A673 (cell line): ENCODE results near the gene KMT5B. TPM values are rescaled to one million over a fixed set of nuclear protein-coding genes. Genes with fewer than 3 reads are reported as not detected.
A peak's percentile ranks its signal among the peaks of the same experiment; 100 is the strongest.

Experiments used
- Bru-seq: library from RNA; stranded (reverse); fragments of 400-500 nt; gene quantifications from one replicate; lab custom pipeline; 2021; lab: Mats Ljungman, UMichigan
- BruChase-seq, 2 experiments: library from RNA; stranded (reverse); fragments of 400-500 nt; gene quantifications; one replicate each; lab custom pipeline; 2021; lab: Mats Ljungman, UMichigan
- BruUV-seq: library from RNA; stranded (reverse); fragments of 400-500 nt; replicated peaks from 2 replicates; lab custom pipeline; 2021; lab: Mats Ljungman, UMichigan
- CTCF ChIA-PET: fragments of 300-600 bp; sonication (Branson Sonifier 250); formaldehyde crosslinking; loops from one replicate; lab custom pipeline; 2022; ENCODE audit warnings: antibody characterized with exemption; lab: Charles Lee
- POLR2A ChIA-PET: fragments of 300-600 bp; sonication (Branson Sonifier 250); formaldehyde crosslinking; loops from one replicate; lab custom pipeline; 2022; ENCODE audit warnings: antibody characterized with exemption; ENCODE audit not compliant: low non-redundant PET; lab: Charles Lee
- DNase-seq: peaks from one replicate; pipeline ENCODE4 v3.0.0-alpha.2; 2015; ENCODE audit warnings: low spot score
- H3K27ac ChIP-seq: fragments of 200-600 bp; sonication (generic); 2 replicates; pipeline ENCODE4 v1.5.1; 2016; ENCODE audit warnings: mixed run types, low read depth, mild to moderate bottlenecking, mixed read lengths, antibody characterized with exemption, low read length; ENCODE audit not compliant: poor library complexity, severe bottlenecking
- H3K27me3 ChIP-seq: fragments of 200-600 bp; sonication (generic); replicated peaks from 2 replicates; pipeline ENCODE4 v1.6.1; 2017; ENCODE audit warnings: mixed run types, low read depth, mild to moderate bottlenecking, mixed read lengths, antibody characterized with exemption, low read length; ENCODE audit not compliant: insufficient read depth, poor library complexity
- H3K36me3 ChIP-seq: fragments of 200-600 bp; sonication (generic); 2 replicates; pipeline ENCODE4 v1.6.1; 2016; ENCODE audit warnings: mixed run types, mild to moderate bottlenecking, mixed read lengths, antibody characterized with exemption, low read length; ENCODE audit not compliant: insufficient read depth, poor library complexity, severe bottlenecking
- H3K4me1 ChIP-seq: fragments of 200-600 bp; sonication (generic); 2 replicates; pipeline ENCODE4 v1.6.1; 2017; ENCODE audit warnings: mixed run types, mild to moderate bottlenecking, mixed read lengths, antibody characterized with exemption, low read length; ENCODE audit not compliant: insufficient read depth, poor library complexity, severe bottlenecking
- H3K4me3 ChIP-seq: fragments of 200-600 bp; sonication (generic); 2 replicates; pipeline ENCODE4 v1.5.1; 2016; ENCODE audit warnings: low read depth, mixed run types, mild to moderate bottlenecking, mixed read lengths, low read length; ENCODE audit not compliant: poor library complexity, severe bottlenecking
- H3K9me3 ChIP-seq: fragments of 200-600 bp; sonication (generic); 2 replicates; pipeline ENCODE4 v1.6.1; 2016; ENCODE audit warnings: mixed run types, low read depth, mild to moderate bottlenecking, mixed read lengths, antibody characterized with exemption, low read length; ENCODE audit not compliant: poor library complexity, severe bottlenecking
- CTCF ChIP-seq: fragments of 300-800, 200-600 bp; sonication (generic); conservative IDR thresholded peaks from 2 replicates; pipeline ENCODE4 v1.5.1; 2017; ENCODE audit warnings: low read depth, mild to moderate bottlenecking, antibody characterized with exemption, low read length, moderate library complexity, mixed read lengths
- EZH2 ChIP-seq: fragments of 200-600 bp; sonication (generic); IDR thresholded peaks from 2 replicates; pipeline ENCODE4 v1.6.1; 2017; ENCODE audit warnings: borderline replicate concordance, low read depth, mild to moderate bottlenecking, mixed read lengths, antibody characterized with exemption, low read length; ENCODE audit not compliant: poor library complexity, severe bottlenecking
- intact Hi-C: fragments of 100-400 bp; cut with micrococcal nuclease; formaldehyde crosslinking; loops from one replicate; pipeline ENCODE4 v1.10.0; 2022; ENCODE audit not compliant: unreplicated experiment
- long read RNA-seq: library from polyadenylated mRNA; stranded (forward); transcript quantifications from one replicate; pipeline ENCODE4 v2.0.0, GENCODE V29; 2022
- total RNA-seq: library from RNA; stranded (reverse); gene quantifications from 2 replicates; pipeline ENCODE4 v1.2.3, GENCODE V29; 2021

Gene KMT5B
- total RNA-seq (35.1 and 35.4 TPM in 2 replicates), Bru-seq, nascent RNA (percentile 84 among the genes with signal in this experiment), BruChase-seq, experiment 1, labeled RNA remaining after a 2-hour chase (percentile 82 among the genes with signal in this experiment), BruChase-seq, experiment 2, labeled RNA remaining after a 6-hour chase (percentile 77 among the genes with signal in this experiment)
- long read RNA-seq, partial matches to known transcripts: 29 of 66 reads
- long read RNA-seq, other reads (novel, unspliced or antisense): 37 of 66 reads

GRCh38 chr11:68213135-68213515 lies at the start of gene KMT5B:
Gene KMT5B, minus strand, starts transcription at chr11:68213296. Its CDS starts 23,220 bp downstream, at chr11:68190076.
- peak within 1 kb of the TSS; percentile 87 for H3K4me3 ChIP-seq
- no peak for DNase-seq
- no peaks in the 10 kb centered on the region for H3K27me3 ChIP-seq
- BruUV-seq: no TSS peak
- no peaks in the 10 kb centered on the region for H3K9me3 ChIP-seq
- ChIA-PET POLR2A (no interaction called here), CTCF (no interaction called here)
- intact Hi-C loops: no loop called here
- H3K36me3 ChIP-seq: no peaks in the 10 kb centered on the region
- peak within 1 kb of the TSS; percentile 99 for H3K27ac ChIP-seq
- peaks cover 28% of the 10 kb centered on the region for H3K4me1 ChIP-seq
- no peak for TF ChIP-seq CTCF
- TF ChIP-seq EZH2: no peak

- peaks cover 3% of the 10 kb centered on the region for H3K4me1 ChIP-seq
- POLR2A ChIA-PET: no interaction called here
- no peaks in the 10 kb centered on the region for H3K9me3 ChIP-seq
- no peak for DNase-seq
- CTCF ChIA-PET: no interaction called here
- no peak overlapping the region for H3K4me3 ChIP-seq
- BruUV-seq: no TSS peak
- TF ChIP-seq CTCF (no peak), EZH2 (no peak)
- intact Hi-C loops: no loop called here
- H3K27me3 ChIP-seq: no peaks in the 10 kb centered on the region
- no peak overlapping the region for H3K27ac ChIP-seq
- H3K36me3 ChIP-seq: peaks cover 36% of the 10 kb centered on the region
Observed at GRCh38 chr11:68262544-68262827, 49.4 kb upstream of the KMT5B start.

- Histone ChIP-seq H3K4me1 (peaks cover 6% of the 10 kb centered on the region), H3K36me3 (peaks cover 30% of the 10 kb centered on the region), H3K4me3 (no peak overlapping the region), H3K9me3 (no peaks in the 10 kb centered on the region), H3K27me3 (no peaks in the 10 kb centered on the region), H3K27ac (no peak overlapping the region)
- no peak for TF ChIP-seq CTCF
- TF ChIP-seq EZH2: no peak
- ChIA-PET CTCF (no interaction called here), POLR2A (no interaction called here)
- BruUV-seq: TSS peak; percentile 17
- DNase-seq: no peak
- intact Hi-C loops: no loop called here
Observed at GRCh38 chr11:68261749-68262543, 48.9 kb upstream of the KMT5B start.
